Inflammatory macrophage treated with lipopolysaccharide for 4 hours (primary cell): ENCODE results near the gene PTAR1.

Experiments used
- DNase-seq: peaks from one replicate; pipeline ENCODE4 v3.0.0-alpha.2; 2020

Gene PTAR1

DNA sequence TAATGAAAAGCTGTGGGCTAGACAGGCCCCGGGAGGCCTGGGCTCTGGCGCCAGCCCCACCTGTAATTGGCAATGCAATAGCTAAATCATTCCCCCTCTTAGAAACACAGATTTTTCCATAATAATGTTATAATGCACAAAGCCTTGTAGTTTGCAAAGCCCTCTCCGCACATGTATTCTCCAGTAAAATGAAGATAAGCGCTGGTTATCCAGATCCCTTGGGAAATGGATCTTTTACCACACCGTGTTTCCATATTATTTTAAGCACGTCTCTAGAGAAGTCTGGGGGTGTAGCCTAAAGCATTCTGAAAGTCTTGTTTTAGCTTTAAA, 86.5 kb downstream of the PTAR1 start:
- DNase-seq = no peak

DNA sequence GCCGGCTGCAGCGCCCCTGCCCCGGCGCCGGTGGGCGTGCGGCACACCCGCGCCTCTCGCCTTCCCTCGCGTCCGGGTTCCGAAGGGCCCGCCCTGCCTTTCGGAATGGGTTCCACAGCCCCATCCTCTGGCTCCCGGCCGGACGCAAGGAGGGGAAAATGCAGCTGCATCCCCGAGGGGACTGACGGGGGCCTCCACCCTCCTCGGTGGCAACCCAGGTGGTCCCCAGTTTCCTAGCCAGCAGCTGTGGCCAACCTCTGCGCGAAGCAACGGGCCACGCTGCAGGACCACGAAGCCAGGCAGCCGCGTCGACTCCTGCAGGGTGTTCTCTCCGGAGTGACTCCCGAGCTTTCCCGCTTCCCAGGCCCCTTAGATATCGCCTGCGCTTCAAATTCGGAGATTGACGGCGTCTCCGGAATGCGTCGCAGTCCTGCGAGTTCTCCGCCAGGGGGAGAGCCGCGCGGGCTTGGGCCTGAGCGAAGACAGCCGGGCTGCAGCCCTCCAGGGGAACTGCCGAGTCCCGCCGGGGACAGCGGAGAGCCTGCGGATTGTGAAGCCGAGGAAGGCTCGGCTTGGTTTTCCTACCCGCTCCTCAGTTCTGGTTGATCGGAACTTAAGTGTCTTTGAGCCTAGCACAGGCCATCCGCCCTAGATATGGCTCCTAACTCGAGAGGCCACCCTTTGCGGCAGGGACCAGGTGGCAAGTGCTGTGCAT, 87.1 kb downstream of the PTAR1 start:
- peak; percentile 84 for DNase-seq

DNA sequence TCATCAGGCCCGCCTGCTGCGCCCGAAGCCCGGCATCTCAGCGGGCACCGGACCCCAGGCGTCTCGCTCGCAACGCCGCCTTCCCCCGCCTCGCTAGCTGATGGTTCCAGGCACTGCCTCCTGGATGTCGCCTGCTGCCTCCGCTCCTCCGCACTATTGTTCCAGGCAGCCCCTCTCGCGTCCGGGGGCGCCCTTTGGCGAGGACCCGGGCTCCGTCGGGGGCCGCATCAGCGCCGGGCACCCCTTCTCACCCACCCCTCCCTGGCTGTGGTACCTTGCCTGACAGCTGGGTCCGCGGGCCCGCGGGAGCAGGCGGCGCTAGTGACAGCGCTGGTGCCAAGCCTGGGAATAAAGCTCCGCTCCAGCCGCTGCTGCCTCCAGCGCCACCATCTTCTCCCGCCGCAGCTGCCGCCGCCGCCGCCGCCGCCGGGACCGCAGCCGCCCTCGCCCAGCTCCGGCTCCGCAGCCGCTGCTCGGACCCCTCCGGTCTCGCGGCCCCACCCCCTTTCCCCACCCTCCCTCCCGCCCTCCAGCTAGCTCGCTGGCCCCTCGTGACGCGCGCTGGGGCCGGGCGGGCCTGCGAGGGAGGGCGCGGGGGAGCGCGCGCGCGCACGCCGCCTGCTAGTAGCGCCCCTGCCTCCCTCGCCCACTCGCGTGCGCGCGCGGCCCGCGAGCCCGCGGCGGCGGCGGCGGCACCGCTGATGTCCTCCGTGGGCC, 87.8 kb downstream of the PTAR1 start, which contains the start of gene APBA1:
TSS of gene APBA1 (minus strand) at position 493 of the 717 bp plus-strand sequence.
- DNase-seq = peak; percentile 34

- peak; percentile 68 for DNase-seq
Measured at GRCh38 chr9:69671311-69671878, 88.4 kb downstream of the PTAR1 start.

DNA sequence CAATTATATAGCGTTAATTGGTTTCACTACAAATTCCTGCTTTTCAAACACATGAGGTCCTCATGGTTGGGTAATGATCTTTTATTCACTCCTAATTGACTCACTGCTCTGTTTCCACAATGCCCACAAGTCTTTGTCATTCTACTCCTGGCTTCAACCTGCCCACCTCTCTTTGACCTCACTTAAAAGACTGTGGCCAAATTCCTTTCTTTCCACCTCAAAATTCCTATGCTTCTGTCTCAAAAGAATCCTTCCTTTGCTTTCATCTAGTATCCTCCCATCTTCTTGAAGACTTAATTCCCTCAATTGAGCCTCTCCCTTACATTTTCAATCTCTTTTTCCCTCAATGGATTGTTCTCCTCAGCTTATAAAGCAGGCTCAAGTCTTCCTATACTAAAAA, 92.5 kb downstream of the PTAR1 start:
- DNase-seq = no peak

GRCh38 chr9:69660304-69660703, 99.5 kb downstream of the PTAR1 start:
- DNase-seq = no peak
